ENCODE data around the gene SEMA4B.

DNA sequence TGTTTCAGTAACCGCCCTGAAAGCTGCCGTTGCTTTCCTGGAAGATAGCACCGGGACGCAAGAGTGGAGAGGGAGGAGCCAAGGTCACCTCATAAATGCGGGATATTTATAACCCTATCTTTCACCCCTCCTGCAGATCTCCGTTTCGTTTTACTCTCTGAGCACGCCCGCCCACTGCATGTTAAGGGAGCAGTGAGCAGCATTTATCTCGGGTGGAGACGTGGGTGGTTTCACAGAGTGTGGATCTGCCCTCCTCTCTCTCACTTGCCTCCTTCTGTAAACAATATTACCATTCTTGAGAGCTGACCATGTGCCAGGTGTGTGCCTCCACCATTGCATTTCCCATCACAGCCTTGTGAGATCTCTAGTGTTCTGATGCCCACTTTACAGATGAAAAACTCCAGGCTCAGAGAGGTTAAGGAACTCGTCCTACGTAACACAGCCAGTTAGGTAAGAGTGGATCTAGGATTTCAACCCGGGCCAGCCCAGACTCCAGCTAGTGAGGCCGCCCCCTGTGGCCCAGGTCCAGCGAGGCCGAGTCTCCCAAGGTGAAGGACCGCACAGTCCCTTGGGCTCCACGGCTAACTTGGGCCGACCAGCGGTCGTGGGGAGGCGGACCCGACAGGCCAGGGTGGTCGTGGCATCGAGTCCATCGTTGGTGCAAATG is 16.9 kb upstream of the SEMA4B start:
- no peak for TF ChIP-seq EZH2phosphoT487 (IDR thresholded peaks at IDR 0.05; ENCODE audit: insufficient read depth, low read depth)
- no peak for TF ChIP-seq EZH2 (IDR thresholded peaks at IDR 0.05; ENCODE audit: insufficient read depth, poor library complexity, severe bottlenecking)

Measured in GM23248 (cell line).